COR-L47 (cell line): Measurements from ENCODE around the gene SKIL.

Experiments used
- DNase-seq: peaks from one replicate; lab custom pipeline; 2025; lab: John Stamatoyannopoulos, UW

The SKIL gene

GRCh38 chr3:170397685-170398084 is 40.2 kb downstream of the SKIL start:
- no peak for DNase-seq

- no peak for DNase-seq
Observed at GRCh38 chr3:170405101-170405500, 47.6 kb downstream of the SKIL start.

DNA sequence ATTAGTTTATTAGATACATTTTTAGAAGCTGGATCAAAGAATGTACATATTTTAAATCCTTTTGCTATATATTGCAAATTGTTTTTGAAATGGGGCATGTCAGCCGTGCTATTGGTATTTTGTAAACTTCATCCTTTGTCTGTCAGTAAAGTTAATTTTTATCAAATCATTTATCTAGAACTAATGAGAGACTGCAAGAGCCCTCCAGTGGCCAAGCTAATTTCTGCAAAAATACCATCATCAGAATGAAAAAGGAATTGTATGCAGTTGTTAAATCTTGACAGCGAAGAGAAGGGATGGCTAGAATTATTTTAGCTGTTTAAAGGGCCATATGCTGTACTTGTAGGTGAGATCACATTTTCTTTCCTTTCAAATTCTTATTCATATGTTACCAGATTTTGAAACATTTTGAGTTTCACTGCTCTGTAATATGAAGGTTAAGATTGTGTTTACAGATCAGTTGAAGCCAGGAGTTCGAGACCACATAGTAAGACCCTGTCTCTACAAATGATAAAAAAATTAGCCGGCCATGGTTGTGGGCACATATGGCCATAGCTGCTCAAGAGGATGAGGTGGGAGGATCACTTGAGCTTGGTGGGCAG is 53.0 kb downstream of the SKIL start:
- DNase-seq: peak; percentile 42

DNA sequence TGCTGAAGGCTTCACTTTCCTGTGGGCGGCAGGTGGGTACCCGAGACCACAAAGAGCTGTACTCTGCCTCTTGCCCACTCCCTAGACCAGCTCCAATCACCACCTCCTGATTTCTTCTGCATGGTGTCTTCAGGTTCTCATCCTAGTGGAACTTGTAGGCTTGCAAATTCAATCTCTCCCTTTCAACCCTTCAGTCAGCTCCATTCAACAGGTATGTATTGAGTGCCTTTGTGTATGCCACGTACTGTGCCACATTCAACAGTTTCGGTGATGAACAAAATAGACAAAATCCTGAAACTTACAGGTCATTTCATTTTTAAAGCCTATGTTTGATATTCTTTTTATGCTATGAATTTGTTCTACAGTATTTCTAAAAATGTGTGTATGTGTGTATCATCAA is 55.8 kb downstream of the SKIL start:
- no peak for DNase-seq

DNA sequence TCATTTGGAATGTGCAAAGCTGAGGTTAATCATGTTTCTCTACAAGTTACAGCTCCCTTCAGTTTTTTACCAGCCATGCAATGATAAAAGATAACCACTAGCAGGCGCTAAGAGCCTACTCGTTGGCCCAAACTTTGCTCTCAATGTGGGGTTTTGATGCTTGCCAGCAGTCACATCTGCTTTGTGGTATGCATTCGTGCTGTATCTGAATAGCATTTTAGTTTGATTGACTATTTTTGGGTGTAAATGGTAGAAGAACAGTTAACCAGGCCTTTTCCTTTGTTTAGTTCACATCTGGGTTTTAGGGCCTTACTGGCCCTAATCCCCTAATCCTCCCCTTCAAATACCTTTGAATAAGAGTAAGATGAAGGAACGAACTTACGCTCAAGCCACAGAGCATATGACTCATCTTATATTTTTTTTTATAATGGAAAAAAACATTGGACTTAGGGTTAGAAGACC is 56.7 kb downstream of the SKIL start:
- peak; percentile 74 for DNase-seq

- no peak for DNase-seq
Observed at GRCh38 chr3:170417090-170417489, 59.6 kb downstream of the SKIL start.

GRCh38 chr3:170418422-170419398 is 61.2 kb downstream of the SKIL start, which contains the start of gene CLDN11:
Gene CLDN11 (plus strand): TSS chr3:170418868. CDS start chr3:170419067, 199 bp downstream.
- peak; percentile 38 for DNase-seq

GRCh38 chr3:170419557-170420087 is 62.1 kb downstream of the SKIL start:
- no peak for DNase-seq

GRCh38 chr3:170420307-170420821 is 62.8 kb downstream of the SKIL start:
- no peak for DNase-seq

DNA sequence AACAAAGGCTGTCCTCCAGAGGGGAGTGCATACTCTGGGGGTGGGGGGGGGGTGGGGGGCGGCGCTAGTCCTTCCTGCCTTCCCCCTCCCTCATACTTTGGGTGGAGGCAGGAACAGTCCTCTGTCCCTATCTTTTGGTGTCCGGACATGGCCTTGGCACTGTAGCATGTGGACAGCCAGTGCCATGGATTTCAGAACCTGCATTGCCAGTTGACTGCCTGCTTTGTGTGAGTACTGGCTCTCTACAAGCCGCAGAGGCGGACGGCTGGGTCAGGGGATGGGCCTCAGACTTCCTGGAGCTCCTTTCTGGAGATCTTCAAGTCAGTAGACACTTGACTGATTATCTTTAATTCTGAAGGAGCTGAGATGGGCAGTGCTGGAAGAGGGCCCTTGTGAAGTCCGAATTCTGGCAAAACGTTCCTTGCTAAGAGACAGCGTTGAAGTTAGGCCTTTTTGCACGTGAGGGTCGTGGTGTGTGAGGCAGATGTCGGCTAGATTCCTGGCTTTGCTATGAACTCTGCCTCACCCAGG is 63.7 kb downstream of the SKIL start:
- DNase-seq: no peak

- DNase-seq: no peak
Observed at GRCh38 chr3:170421758-170422157, 64.2 kb downstream of the SKIL start.

DNA sequence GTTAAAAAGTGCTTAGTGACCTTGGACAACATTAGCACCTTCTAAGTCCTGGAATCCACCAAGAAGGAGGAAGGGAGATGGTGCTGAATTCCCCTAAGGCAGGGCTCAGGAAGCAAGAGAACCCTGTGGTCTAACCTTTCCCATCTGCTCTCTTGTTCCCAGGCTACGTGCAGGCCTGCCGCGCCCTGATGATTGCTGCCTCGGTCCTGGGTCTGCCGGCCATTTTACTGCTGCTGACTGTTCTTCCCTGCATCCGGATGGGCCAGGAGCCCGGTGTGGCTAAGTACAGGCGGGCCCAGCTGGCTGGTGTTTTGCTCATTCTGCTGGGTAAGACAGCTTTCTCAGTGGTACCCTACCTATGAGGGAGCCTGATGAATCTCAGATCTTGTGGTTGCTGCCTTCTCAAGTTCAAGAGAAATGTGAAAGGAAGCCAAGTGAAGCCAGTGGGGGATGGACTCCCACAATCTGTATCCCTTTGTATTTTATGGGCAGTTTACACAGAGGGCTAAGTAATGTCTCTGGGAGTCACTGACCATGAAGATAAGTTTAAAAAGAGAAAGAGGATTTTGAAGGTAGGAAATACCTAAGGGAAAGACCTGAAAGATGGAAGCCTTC is 65.6 kb downstream of the SKIL start:
- DNase-seq: no peak

DNA sequence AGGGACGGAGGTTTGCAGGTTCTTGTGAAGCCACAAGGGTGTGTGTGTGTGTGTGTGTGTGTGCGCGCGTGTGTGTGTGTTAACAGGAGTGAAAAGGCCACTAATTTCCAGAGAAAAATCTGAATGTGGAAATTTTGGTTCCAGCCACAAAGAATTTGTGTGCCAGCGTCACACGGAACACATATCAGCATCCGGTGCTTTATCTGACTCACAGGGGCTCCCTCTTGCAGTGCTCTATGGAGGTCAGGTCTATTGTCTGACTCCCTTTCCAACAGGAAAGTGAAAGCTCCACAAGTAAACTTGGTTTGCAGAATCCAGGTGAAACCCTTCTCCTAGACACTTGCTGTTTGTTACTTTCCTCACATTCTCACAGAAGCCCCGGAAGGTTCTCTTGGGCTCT is 67.4 kb downstream of the SKIL start:
- no peak for DNase-seq

GRCh38 chr3:170425491-170426239 is 68.2 kb downstream of the SKIL start:
- no peak for DNase-seq

- no peak for DNase-seq
Observed at GRCh38 chr3:170426240-170426797, 68.8 kb downstream of the SKIL start.

GRCh38 chr3:170428095-170428494 is 70.6 kb downstream of the SKIL start:
- DNase-seq: no peak

- DNase-seq: no peak
Observed at GRCh38 chr3:170429050-170429449, 71.5 kb downstream of the SKIL start.

DNA sequence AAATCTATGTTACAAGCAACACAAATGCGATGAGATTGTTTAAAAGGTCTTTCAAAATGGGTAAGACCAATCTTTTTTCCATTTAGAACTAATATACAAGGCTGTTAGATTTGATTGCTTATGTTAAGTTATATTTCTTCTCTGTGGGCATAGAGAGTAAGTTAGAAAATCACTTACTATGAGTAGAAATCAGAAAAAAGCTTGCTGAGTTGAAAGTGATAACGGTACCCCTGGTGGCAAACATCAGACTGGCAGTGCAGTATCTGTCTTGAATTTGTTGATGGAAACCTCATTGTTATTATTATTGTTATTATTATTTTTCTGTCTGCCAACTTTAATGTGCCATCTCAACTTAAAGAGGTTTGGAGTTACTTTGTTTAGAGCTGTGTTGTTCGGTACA is 73.5 kb downstream of the SKIL start:
- DNase-seq: no peak

DNA sequence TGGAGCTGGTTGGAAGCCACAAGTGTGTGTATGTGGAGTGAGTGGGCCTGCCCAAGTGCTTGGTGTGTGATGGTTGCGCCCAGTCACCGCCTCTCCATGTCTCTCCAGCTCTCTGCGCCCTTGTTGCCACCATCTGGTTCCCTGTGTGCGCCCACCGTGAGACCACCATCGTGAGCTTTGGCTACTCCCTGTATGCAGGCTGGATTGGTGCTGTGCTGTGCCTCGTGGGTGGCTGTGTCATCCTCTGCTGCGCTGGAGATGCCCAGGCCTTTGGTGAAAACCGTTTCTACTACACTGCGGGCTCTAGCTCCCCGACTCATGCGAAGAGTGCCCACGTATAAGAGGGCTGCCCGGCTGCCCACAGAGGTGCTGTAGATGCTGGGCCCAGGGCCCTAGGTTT is 74.9 kb downstream of the SKIL start:
- no peak for DNase-seq

DNA sequence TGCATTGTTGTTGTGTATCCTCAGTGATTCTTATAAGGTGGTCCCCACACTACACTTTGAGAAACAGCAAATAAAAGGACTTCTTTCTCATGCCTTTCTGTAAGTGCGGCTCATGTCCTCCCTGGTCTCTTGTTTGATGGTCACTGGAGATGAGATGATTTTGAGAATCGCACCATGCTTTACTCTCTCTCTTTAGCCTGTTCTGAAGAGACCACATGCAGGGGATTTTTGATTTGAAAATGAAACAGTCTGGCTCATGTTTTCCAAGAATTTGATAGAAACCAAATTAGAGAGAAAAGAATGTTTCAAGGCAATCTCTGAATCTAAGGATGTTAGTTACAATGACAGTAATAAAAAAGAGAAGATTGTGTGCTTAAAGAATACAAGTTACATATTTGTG is 79.2 kb downstream of the SKIL start:
- no peak for DNase-seq

DNA sequence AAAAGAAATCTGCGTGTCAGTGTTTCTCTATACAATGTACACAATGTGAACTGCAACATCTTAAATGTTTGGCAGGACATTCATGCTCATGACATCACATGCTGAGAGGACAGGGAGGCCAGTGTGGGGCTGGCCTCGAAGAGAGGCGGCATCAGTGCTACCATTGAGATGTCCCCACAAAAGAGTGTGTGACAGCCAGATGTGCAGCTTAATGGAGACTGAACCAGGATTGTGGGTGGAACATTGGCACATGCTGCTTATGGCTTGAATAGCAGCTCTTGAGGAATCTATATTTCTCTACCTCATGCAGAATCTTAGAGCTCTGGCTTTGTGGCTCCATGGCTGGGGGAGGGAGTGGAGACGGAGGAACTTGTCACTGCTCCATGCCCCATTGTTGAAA is 79.7 kb downstream of the SKIL start:
- no peak for DNase-seq
